Measurements from ENCODE around the gene SCYGR4. TPM values are rescaled to one million over a fixed set of nuclear protein-coding genes. Genes with fewer than 3 reads are reported as not detected.

Gene SCYGR4
- total RNA-seq, 1 experiment from 2014 or later, result not detected

DNA sequence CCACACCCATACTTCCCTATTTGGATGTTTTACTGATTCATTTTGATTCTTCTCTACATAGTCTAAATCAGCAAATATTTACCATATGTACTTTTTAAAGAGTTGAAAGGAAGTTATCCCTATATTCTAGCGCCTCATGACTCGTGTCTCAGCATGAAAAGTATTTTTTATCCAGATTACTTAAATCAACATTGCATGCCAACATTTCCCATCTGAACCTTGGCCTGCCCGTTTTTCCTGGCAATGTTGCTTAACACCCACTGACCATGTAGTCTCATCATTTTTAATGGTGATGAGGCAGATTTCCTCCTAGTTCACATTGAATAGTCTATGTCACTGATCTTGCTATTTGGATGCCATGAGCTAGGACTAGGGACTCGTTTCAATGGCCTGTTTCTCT lies 36.1 kb downstream of the SCYGR4 start:
- Mint-ChIP-seq H3K36me3 (ENCODE audit: insufficient read depth, unreplicated experiment) (peaks cover 10% of the 10 kb centered on the region), H3K27ac (ENCODE audit: unreplicated experiment) (peak overlapping the region; percentile 53), H3K9me3 (ENCODE audit: unreplicated experiment) (peaks cover 9% of the 10 kb centered on the region), H3K4me3 (ENCODE audit: unreplicated experiment) (no peak overlapping the region), H3K27me3 (ENCODE audit: insufficient read depth, unreplicated experiment) (no peaks in the 10 kb centered on the region), H3K4me1 (ENCODE audit: low read depth, unreplicated experiment) (peaks cover 12% of the 10 kb centered on the region)
- intact Hi-C loops (cut with micrococcal nuclease; ENCODE audit: unreplicated experiment), result loop anchor here (1.0 kb wide), 1 partner anchor 9 kb away; no protein-coding TSS in a partner anchor
- Histone ChIP-seq H3K4me3 (ENCODE audit: low read depth, low read length) (no peak overlapping the region), H3K27me3 (replicated peaks; ENCODE audit: control insufficient read depth, insufficient read depth, low read length) (no peaks in the 10 kb centered on the region), H3K9me3 (no peaks in the 10 kb centered on the region), H3K36me3 (ENCODE audit: control insufficient read depth, insufficient read depth, low read length) (no peaks in the 10 kb centered on the region), H3K4me1 (peaks cover 22% of the 10 kb centered on the region)
- DNase-seq, result peak in 1 of 2 experiments; percentile 9
- no TSS peak for BruUV-seq (replicated peaks)
- TF ChIP-seq, protein P1, sequence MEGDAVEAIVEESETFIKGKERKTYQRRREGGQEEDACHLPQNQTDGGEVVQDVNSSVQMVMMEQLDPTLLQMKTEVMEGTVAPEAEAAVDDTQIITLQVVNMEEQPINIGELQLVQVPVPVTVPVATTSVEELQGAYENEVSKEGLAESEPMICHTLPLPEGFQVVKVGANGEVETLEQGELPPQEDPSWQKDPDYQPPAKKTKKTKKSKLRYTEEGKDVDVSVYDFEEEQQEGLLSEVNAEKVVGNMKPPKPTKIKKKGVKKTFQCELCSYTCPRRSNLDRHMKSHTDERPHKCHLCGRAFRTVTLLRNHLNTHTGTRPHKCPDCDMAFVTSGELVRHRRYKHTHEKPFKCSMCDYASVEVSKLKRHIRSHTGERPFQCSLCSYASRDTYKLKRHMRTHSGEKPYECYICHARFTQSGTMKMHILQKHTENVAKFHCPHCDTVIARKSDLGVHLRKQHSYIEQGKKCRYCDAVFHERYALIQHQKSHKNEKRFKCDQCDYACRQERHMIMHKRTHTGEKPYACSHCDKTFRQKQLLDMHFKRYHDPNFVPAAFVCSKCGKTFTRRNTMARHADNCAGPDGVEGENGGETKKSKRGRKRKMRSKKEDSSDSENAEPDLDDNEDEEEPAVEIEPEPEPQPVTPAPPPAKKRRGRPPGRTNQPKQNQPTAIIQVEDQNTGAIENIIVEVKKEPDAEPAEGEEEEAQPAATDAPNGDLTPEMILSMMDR (IDR thresholded peaks at IDR 0.05; ENCODE audit: insufficient read depth in 1 of 2, low read depth in 1 of 2, low read length in 1 of 2, severe bottlenecking in 1 of 2, unreplicated experiment in 1 of 2), result no peak
- ChIA-PET POLR2A (no interaction called here), CTCF (interaction anchor here (1.6 kb wide), 1 partner anchor 9 kb away, joined by 5 read pairs; no protein-coding TSS in a partner anchor)

GRCh38 chr2:227654426-227654825 lies 37.1 kb downstream of the SCYGR4 start:
- Mint-ChIP-seq H3K4me3 (ENCODE audit: unreplicated experiment) (no peak overlapping the region), H3K9me3 (ENCODE audit: unreplicated experiment) (peaks cover 9% of the 10 kb centered on the region), H3K36me3 (ENCODE audit: insufficient read depth, unreplicated experiment) (peaks cover 10% of the 10 kb centered on the region), H3K27ac (ENCODE audit: unreplicated experiment) (no peak overlapping the region), H3K27me3 (ENCODE audit: insufficient read depth, unreplicated experiment) (no peaks in the 10 kb centered on the region), H3K4me1 (ENCODE audit: low read depth, unreplicated experiment) (peaks cover 12% of the 10 kb centered on the region)
- ChIA-PET CTCF (no interaction called here), POLR2A (no interaction called here)
- intact Hi-C loops (cut with micrococcal nuclease; ENCODE audit: unreplicated experiment), result no loop called here
- H3K4me3 ChIP-seq (ENCODE audit: low read depth, low read length), result no peak overlapping the region
- H3K4me1 ChIP-seq, result peaks cover 15% of the 10 kb centered on the region
- no TSS peak for BruUV-seq (replicated peaks)
- no peaks in the 10 kb centered on the region for H3K36me3 ChIP-seq (ENCODE audit: control insufficient read depth, insufficient read depth, low read length)
- DNase-seq, result no peak
- TF ChIP-seq, protein P1 (IDR thresholded peaks at IDR 0.05; ENCODE audit: insufficient read depth in 1 of 2, low read depth in 1 of 2, low read length in 1 of 2, severe bottlenecking in 1 of 2, unreplicated experiment in 1 of 2), result no peak
- H3K27me3 ChIP-seq (replicated peaks; ENCODE audit: control insufficient read depth, insufficient read depth, low read length), result no peaks in the 10 kb centered on the region
- H3K9me3 ChIP-seq, result no peaks in the 10 kb centered on the region

DNA sequence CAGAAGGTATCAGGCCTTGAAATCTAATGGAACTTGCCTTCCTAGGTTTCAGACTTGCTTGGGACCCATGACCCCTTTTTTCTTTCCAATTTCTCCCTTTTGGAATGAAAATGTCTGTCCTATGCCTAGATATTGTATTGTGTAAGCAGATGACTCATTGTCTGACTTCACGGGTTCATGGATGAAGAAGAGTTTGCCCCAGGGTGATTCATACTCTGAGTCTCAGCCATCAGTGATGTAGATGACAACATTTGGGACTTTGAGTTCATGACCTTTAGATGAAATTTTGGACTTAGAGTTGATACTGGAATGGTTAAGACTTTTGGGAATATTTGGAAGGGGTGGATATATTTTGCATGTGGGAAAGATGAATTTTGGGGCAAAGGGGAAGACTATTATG lies 38.2 kb downstream of the SCYGR4 start:
- Histone ChIP-seq H3K4me3 (ENCODE audit: low read depth, low read length) (no peak overlapping the region), H3K9me3 (no peaks in the 10 kb centered on the region), H3K27me3 (replicated peaks; ENCODE audit: control insufficient read depth, insufficient read depth, low read length) (no peaks in the 10 kb centered on the region), H3K36me3 (ENCODE audit: control insufficient read depth, insufficient read depth, low read length) (no peaks in the 10 kb centered on the region), H3K4me1 (peaks cover 11% of the 10 kb centered on the region)
- TF ChIP-seq, protein P1 (IDR thresholded peaks at IDR 0.05; ENCODE audit: insufficient read depth in 1 of 2, low read depth in 1 of 2, low read length in 1 of 2, severe bottlenecking in 1 of 2, unreplicated experiment in 1 of 2), result no peak
- BruUV-seq (replicated peaks), result no TSS peak
- Mint-ChIP-seq H3K4me1 (ENCODE audit: low read depth, unreplicated experiment) (peaks cover 12% of the 10 kb centered on the region), H3K4me3 (ENCODE audit: unreplicated experiment) (no peak overlapping the region), H3K27ac (ENCODE audit: unreplicated experiment) (peak overlapping the region; percentile 37), H3K36me3 (ENCODE audit: insufficient read depth, unreplicated experiment) (peaks cover 10% of the 10 kb centered on the region), H3K9me3 (ENCODE audit: unreplicated experiment) (peaks cover 9% of the 10 kb centered on the region), H3K27me3 (ENCODE audit: insufficient read depth, unreplicated experiment) (no peaks in the 10 kb centered on the region)
- intact Hi-C loops (cut with micrococcal nuclease; ENCODE audit: unreplicated experiment), result loop anchor here (5.0 kb wide), 3 partner anchors 47 to 248 kb away; no protein-coding TSS in a partner anchor
- no peak for DNase-seq
- ChIA-PET CTCF (no interaction called here), POLR2A (no interaction called here)

All from Caco-2 (cell line).